Ishikawa (cell line): Measurements from ENCODE around the gene ZDHHC11.

ENCODE experiments used
- EGR1 ChIP-seq: IDR thresholded peaks from 2 replicates; pipeline ENCODE4 v1.6.1; 2012
- EP300 ChIP-seq: IDR thresholded peaks from 2 replicates; pipeline ENCODE4 v1.6.1; 2012; ENCODE audit warnings: borderline replicate concordance
- TAF1 ChIP-seq: IDR thresholded peaks from 2 replicates; pipeline ENCODE4 v1.6.1; 2012; ENCODE audit warnings: low read depth, mild to moderate bottlenecking
- TF ChIP-seq, protein P1 (sequence below): IDR thresholded peaks from 2 replicates; pipeline ENCODE4 v1.6.1; 2012; ENCODE audit warnings: low read depth, mild to moderate bottlenecking
- TF ChIP-seq, protein P2 (sequence below): IDR thresholded peaks from 2 replicates; pipeline ENCODE4 v1.6.1; 2012

DNA sequence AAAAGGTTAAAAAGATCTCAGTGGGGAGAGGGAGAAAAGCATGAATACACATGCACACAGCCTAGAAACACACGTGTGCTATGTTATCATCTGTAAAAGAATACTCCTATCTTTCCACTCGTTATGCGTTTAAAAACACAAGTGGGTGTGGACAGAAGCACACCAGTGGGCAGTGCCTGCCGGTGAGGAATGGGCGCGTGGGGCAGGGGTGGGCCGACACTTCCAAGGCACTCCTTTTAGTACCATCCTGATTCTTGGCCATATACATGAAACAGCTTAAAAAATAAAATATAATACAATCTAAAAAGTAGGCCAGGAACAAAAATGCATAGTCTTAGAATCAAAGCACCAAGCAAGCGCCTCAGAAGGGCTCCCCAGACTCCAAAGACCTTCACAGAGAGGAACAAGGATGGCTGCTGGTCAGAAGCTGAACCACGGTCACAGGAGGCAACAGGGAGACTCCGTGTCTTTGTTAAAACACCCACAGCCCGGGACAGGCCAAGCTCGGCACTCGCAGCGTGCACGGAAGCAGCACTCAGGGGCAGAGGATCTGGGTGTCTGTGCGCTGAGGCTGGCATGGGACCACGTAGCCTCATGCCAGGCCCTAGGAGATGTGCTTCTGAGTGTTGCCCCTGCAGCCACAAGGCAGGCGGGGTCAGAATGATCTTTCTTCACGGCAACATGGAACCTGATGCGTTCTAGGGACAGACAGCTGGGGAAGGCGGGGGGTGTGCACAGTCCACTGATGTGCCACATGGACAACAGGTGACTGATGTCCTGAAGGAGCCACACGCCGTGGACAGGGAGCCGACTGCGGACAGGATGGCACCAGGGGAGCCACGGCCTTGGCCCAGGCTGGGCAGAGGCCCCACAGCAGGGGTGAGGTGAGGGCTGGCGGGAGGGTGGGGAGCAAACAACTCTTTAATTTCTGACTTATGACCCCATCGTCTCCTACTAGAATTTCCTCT lies 25.9 kb upstream of the ZDHHC11 start:
- TF ChIP-seq TAF1 (no peak), EP300 (no peak), EGR1 (no peak)
- TF ChIP-seq, protein P1, sequence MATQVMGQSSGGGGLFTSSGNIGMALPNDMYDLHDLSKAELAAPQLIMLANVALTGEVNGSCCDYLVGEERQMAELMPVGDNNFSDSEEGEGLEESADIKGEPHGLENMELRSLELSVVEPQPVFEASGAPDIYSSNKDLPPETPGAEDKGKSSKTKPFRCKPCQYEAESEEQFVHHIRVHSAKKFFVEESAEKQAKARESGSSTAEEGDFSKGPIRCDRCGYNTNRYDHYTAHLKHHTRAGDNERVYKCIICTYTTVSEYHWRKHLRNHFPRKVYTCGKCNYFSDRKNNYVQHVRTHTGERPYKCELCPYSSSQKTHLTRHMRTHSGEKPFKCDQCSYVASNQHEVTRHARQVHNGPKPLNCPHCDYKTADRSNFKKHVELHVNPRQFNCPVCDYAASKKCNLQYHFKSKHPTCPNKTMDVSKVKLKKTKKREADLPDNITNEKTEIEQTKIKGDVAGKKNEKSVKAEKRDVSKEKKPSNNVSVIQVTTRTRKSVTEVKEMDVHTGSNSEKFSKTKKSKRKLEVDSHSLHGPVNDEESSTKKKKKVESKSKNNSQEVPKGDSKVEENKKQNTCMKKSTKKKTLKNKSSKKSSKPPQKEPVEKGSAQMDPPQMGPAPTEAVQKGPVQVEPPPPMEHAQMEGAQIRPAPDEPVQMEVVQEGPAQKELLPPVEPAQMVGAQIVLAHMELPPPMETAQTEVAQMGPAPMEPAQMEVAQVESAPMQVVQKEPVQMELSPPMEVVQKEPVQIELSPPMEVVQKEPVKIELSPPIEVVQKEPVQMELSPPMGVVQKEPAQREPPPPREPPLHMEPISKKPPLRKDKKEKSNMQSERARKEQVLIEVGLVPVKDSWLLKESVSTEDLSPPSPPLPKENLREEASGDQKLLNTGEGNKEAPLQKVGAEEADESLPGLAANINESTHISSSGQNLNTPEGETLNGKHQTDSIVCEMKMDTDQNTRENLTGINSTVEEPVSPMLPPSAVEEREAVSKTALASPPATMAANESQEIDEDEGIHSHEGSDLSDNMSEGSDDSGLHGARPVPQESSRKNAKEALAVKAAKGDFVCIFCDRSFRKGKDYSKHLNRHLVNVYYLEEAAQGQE = no peak
- TF ChIP-seq, protein P2, sequence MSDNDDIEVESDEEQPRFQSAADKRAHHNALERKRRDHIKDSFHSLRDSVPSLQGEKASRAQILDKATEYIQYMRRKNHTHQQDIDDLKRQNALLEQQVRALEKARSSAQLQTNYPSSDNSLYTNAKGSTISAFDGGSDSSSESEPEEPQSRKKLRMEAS = no peak
